HG03060 (cell line): ENCODE data around the gene PLPP3.
"Not testable (repeated sequence)": the region's sequence is repeated elsewhere in the genome, so short reads cannot be mapped to it uniquely, and the experiment has no call there.

Experiments
- ATAC-seq: cut with Tn5 transposase; IDR thresholded peaks from one replicate; pipeline ENCODE4 v1.9.1; 2021; ENCODE audit warnings: low read depth, moderate number of reproducible peaks; ENCODE audit not compliant: unreplicated experiment

The PLPP3 gene

DNA sequence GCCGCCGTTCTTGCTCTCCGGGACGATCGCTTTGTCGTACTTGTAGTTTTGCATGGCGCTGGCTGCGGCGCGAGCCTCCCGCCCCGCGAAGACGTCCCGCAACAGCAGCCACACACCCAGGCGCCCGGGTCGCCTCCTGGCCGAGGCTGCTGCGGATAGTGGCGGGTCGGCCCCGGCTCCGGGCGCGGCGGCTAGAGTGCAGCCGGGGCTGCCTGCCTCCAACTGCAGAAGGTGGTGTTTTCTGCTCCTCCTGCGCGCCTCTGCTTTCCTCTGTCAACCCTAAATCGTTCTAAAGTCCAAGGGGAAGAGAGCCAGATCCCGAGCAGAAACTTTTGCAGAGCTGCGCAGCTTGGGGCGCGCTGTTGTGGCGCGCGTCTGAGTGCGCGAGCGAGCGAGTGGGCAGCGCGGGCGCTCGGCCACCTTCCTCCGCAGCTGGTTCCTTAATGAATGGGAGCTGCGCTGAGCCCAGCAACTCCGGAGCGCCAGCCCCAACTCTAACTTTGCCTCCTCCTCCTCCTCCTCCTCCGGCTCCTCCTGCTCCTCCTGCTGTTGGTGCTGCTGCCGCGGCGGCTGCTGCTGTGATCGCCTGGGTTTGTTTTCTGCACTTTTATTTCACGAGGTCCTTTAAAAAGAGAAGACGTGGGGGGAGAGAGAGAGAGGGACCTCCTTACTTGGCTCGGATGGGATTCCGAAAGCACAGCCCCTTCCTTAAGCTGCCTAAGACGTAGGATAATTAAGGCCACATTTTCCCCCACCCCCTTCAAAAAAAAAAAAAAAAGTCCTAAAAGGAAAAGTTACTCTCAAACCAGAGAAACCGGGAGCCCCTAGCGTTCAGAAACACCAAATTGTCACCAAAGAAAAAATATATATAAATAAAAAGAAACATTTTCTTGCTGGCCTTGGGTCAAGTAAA lies at the start of gene PLPP3:
Gene PLPP3, minus strand, starts transcription at position 601 of the 913 bp plus-strand sequence. Its CDS starts 547 bp downstream, at position 54.
- no peak for ATAC-seq

DNA sequence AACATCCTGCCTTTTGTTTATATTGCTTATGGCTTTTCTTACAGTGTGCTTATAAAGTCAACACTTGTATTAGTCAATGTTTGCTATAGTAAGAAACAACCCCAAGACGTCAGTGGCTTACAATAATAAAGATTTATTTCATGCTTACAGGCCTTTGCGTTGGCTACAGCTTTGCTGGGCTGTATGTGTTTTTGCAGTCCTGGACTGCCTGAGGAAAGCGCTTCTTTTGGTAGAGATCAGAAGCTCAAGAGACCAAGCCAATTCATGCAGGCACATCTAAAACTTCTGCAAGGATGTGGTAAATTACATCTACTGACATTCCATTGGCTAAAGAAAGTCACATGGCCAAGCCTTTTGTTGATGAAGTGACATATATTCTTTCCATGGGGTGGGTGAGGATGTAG lies 48.3 kb upstream of the PLPP3 start:
- no peak for ATAC-seq

DNA sequence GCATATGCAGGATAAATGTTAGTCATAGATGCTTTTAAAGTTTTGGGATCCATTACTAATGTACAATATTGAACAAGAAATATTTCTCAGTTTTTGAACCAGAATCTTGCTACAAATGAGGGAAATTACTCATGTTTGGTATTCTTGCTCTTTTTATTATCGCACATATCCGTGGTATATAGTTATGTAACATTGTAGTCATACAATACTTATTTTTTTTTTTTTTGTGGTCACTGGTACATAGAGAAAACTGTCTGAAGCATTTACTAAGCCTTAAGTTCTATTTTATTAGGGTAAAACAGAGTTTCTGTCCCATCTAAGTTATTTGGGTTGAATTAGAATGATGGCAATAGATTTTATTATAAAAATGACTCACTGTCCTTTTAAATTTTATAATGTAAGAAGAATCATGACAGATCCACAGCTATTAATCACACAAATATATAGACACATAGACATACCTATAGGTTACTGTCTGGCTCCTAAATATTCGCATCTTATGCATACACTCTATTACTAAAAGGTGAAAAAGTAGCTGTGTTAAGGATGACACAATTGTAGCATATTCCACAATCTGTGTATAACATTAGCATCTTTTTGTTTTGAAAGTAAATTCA lies 47.8 kb upstream of the PLPP3 start:
- no peak for ATAC-seq

DNA sequence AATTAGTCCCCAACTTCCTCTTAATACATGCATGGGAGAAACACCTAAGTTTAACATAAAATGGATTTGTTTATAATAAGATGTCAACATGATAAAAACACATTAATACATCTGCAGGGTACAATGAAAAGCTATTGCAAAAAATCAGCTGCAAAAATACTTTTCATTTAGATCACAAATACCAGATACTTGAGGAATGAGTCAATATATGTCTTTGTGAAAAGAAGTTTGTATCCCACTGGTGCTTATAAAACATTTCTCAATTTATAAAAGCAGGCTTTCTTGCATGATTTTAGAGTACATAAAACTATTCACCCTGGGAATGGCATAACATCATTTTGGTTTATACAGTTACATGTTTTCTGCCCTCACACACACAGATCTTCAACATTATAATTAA lies 47.2 kb upstream of the PLPP3 start:
- no peak for ATAC-seq

DNA sequence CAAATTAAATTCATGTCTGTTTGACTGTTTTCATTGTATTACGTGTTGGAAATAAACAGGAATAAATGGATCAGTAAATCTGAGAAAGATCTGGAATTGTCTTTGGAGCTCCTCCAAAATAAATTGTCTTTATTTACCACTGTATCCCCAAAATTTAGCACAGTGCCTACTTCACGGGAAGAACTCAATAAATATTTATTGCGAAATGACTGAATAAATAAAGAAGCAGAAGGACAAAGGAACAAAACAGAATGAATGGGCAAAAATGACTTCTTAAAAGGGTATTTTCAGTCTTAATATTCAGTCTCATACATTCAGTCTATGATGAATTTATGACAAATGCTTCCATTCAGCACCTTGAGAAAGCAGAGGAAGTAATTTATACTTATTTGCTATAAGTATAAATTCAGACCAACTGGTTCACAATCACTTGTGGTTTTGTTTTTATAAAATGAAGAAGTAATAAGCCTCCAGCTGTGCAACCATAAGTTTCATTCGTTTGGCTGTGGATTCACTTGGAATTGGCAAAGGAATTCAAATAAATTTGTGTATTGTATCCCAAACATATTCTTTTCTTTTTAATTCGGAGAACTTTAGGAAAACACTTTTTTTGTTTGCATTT lies 46.6 kb upstream of the PLPP3 start:
- no peak for ATAC-seq

DNA sequence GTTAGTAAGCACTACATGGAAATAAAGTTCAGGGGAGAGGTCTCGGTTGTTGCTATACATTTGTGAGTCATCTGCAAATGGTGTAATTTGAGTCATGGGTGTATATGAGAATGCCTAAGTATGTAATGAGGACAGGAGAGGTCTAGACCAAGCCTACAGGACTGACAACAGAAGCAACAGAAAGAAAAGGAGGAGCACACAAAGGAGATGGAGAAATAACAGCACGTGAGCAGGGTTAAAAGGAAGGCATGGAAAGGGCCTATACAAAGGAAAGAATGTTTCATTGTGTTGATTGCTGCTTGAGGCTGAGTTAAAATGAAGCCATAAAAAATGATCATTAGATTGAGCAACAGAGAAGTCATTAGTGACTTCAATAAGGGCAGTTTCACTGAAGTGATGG lies 37.8 kb upstream of the PLPP3 start:
- ATAC-seq = no peak

DNA sequence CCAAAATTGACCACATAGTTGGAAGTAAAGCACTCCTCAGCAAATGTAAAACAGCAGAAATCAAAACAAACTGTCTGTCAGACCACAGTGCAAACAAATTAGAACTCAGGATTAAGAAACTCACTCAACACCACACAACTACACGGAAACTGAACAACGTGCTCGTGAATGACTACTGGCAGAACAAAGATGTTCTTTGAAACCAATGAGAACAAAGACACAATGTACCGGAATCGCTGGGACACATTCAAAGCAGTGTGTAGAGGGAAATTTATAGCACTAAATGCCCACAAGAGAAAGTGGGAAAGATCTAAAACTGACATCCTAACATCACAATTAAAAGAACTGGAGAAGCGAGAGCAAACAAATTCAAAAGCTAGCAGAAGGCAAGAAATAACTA lies 31.4 kb upstream of the PLPP3 start:
- ATAC-seq = not testable (repeated sequence)

DNA sequence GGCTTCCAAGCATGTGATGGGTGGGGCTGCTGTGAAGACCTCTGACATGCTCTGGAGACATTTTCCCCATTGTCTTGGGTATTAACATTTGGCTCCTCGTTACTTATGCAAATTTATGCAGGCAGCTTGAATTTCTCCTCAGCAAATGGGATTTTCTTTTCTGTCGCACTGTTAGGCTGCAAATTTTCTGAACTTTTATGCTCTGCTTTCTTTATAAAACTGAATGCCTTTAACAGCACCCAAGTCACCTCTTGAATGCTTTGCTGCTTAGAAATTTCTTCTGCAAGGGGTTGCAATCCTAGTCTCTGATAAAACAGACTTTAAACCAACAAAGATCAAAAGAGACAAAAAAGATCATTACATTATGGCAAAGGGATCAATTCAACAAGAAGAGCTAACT lies 30.7 kb upstream of the PLPP3 start:
- not testable (repeated sequence) for ATAC-seq

DNA sequence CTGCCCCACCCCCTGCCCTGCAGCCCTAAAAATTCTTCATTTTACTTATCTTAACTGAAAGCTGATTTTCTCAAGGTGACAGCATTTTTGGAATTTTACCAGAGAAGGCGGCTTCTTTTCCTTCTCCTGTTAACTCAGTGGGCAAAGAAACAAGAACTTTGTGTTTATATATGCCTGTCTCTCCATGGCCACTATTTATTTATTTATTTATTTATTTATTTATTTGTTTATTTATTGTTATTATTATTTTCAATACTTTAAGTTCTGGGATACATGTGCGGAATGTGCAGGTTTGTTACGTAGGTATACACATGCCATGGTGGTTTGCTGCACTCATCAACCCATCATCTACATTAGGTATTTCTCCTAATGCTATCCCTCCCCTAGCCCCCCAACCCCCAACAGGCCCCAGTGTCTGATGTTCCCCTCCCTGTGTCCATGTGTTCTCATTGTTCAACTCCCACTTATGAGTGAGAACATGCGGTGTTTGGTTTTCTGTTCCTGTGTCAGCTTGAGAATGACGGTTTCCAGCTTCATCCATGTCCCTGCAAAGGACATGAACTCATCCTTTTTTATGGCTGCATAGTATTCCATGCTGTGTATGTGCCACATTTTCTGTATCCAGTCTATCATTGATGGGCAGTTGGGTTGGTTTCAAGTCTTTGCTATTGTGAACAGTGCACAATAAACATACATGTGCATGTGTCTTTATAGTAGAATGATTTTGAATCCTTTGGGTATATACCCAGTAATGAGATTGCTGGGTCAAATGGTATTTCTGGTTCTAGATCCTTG lies 16.2 kb upstream of the PLPP3 start:
- not testable (repeated sequence) for ATAC-seq

DNA sequence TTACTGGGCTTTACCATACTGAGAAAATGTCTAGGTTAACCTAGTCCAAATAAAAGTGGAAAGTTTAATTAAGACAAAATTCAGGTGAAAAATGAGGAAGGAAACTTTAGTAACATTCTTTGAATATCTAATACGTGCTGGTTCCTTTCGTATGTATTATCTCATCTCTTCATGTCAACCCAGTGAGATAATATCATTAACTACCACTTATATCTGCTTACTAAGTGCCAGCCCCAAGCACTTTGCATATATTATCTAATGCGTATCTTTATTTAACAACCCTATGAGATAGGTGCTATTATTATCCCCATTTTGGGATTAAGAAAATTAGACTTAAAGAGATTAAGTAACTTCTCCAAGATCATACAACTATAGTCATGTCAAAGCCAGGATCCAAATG lies 12.5 kb upstream of the PLPP3 start:
- no peak for ATAC-seq

DNA sequence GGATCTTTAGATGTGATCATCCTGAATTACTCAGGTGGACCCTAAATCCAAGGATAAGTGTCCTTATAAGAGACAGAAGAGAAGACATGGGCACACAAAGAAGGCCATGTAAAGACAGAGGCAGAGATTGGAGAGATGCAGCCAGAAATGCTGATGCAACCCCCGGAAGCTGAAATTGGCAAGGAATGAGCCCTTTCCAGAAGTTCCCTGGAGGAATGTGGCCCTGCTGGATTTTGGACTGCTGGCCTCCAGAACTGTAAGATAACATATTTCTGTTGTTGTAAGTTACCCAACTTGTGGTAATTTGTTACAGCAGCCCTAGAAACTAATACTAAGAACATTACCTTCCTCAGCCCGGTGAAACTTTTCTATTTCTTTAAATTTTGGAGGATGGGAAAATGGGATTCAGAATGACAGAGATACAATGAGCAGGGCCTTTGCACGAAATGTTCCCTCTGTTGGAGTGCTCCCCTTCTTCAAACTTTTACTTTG lies 11.2 kb upstream of the PLPP3 start:
- ATAC-seq = no peak

DNA sequence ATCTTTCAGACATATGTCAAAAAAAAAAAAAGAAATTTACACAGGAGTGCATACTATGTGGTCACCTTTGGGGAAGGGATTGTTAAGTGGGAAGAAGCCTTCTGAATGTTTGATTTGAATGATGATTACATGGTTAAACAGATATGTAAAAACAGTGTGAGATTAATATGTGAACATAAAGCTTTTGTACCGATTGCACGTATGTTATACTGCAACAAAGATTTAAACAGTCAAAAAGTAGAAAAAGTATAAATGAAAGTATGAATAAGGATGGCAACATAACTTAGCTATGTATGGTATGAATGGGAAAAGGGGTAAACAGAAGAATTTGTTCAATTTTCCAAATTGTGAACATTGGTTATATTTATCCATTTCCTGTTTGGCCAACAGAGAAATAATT lies 10.0 kb upstream of the PLPP3 start:
- no peak for ATAC-seq

DNA sequence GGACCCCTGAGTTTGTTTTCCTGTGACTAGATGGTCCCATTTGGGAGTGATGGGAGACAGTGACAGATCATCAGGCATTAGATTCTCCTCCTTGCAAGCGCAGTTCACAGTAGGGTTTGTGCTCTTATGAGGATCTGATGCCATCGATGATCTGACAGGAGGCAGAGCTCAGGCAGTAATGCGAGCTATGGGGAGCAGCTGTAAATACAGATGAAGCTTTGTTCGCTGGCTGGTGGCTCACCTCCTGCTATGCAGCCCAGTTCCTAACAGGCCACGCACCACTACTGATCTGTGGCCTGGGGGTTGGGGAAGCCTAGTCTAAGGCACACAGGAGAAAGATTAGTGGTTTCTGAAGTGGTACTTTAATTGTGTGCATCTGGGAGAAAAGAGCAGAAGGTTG lies 7.1 kb upstream of the PLPP3 start:
- ATAC-seq = no peak

DNA sequence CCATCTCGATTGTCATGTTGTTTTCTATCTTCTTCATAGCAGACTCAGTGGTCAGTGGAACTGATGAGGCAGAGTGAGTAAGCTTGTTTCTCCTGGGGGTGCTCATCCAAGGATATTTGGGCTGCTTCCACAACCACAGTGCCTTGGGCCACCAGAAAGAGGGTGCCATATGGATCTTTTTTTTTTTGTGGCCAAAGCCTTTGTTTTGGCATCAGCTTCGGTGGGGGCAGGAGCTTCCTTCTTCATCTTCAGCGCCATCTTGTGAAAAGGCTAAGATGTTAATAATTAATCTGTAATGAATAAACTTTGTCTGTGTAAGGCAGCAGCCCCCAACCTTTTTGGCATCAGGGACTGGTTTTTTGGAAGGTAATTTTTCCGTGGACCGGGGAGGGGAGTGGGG lies 6.6 kb upstream of the PLPP3 start:
- no peak for ATAC-seq

DNA sequence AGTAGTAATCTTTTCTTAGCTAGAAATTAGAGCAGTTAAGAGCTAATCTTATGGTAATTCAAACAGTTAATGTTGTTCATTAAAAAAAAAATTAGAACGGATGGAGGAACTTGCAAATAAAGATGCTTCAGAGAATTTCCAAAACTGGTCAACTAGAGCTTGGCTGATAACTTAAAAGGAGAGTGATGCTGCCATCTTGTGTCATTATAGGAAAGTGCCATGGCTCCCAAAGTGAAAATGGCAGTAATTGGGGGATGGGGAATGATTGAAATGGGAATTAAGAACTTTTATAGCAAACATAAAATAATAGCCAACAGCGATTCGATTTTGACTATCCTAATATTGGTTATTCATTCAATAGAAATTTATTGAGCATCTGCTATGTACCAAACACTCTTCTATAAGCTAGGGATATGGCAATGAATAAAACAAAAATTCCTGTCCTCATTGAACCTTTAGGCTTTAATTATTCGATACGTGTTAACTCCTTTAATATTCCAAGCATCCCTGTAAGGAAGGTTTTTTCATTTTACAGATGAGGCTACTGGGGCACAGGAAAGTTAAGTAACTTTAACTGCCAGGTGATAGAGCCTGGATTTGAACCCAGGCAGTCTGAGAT lies 5.7 kb upstream of the PLPP3 start:
- ATAC-seq = no peak

DNA sequence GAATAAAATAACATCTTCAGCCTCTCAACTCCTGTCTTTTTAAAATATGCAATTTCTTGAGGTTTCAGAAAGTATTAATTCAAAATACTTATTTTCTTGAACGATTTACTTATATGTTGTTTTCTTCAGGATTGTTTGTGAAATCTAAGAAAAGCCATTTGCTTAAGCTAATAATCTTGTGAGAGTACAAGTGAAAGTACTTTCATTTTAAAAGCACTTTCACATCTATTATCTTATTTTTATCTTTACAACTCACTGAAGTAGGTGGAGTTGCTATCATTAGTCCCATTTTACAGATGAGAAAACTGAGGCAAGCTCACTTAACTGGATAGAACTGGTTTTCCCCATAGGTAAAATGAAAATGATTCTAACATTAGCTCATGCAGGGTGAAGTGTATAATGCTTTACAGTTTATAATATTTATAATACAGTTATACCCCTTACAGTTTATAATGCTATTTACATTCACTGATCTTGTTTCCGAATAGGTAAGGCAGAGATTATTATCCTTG lies 4.7 kb upstream of the PLPP3 start:
- no peak for ATAC-seq

DNA sequence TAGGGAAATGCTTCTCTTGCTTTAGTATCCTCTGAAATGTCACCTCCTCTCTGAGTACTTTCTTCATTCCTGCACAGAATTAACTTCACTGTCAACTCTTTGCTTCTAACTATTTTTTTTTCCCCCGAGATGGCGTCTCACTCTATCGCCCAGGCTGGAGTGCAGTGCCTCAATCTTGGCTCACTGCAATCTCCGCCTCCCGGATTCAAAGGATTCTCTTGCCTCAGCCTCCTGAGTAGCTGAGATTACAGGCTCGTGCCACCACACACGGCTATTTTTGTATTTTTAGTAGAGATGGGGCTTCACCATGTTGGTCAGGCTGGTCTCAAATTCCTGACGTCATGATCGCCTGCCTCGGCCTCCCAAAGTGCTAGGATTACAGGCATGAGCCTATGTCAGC lies 1.4 kb upstream of the PLPP3 start:
- no peak for ATAC-seq

DNA sequence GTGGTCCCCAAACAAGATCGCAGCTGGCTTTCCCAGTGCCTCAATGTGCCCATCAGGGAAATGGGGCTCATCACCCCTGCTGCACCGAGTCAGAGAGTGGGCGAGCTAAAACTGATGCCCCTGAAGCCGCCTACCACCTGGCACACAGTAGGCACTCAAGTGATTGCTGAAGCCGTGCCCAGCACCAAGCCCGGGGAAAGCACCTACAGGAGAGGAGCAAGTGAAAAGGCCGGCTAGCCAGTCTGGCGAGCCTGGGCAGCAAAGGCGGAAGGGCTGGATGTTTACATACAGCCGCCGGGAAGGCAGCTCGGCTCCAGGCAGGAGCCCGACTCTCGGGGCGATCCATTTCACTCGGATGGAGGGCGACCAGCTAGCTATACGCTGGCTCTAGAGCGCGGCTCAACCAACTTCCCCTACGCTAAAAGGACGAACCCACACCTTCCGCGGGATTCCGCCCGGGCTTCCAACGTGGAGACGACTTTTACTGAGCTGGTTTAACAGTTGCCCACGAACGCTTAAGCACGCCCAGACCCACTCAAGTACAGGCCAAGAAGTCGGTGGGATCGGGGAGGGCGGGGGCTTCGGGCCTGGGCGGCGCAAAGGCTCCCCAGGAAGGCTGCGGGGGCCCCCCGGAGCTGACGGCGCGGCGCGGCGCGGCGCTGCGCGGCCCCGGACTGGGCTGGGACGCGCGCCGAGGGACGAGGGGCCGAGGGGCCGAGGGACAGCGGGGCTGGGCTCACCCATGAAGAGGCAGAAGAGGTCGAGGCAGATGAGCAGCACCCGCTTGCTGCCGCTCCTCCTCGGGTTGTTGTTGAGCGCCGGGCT lies 1.0 kb downstream of the PLPP3 start:
- no peak for ATAC-seq
